Hepatocyte (in vitro differentiated cells): ENCODE results near the gene ZNF565.
"Not testable (repeated sequence)": the region's sequence is repeated elsewhere in the genome, so short reads cannot be mapped to it uniquely, and the experiment has no call there.

Experiments used
- EZH2 ChIP-seq: fragments of 200-600 bp; sonication (generic); IDR thresholded peaks from 2 replicates; pipeline ENCODE4 v1.6.1; 2016; ENCODE audit warnings: antibody characterized with exemption, mild to moderate bottlenecking, borderline replicate concordance
- EZH2phosphoT487 ChIP-seq: fragments of 200-600 bp; sonication (generic); IDR thresholded peaks from one replicate; pipeline ENCODE4 v1.6.1; 2018; ENCODE audit warnings: antibody characterized with exemption, mild to moderate bottlenecking, low read depth, moderate library complexity; ENCODE audit not compliant: unreplicated experiment, severe bottlenecking
- TF ChIP-seq, protein P1 (sequence below): fragments of 200-600 bp; sonication (generic); IDR thresholded peaks from 2 replicates; pipeline ENCODE4 v1.5.1; 2016; ENCODE audit warnings: antibody characterized with exemption, mild to moderate bottlenecking; ENCODE audit not compliant: poor library complexity

DNA sequence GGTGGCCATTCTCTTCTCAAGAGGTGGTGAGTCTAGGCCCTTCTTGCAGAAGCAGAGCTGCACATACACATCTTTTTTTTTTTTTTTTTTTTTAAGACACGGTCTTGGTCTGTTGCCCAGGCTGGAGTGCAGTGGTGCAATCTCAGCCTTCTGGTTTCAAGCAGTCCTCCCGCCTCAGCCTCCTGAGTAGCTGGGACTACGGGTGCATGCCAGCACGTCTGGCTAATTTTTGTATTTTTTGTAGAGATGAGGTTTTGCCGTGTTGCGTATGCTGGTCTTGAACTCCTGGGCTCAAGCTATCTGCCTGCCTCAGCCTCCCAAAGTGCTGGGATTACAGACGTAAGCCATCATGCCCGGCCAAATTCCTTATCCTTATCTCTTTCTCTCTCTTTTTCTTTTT lies 40.6 kb downstream of the ZNF565 start:
- TF ChIP-seq, protein P1, sequence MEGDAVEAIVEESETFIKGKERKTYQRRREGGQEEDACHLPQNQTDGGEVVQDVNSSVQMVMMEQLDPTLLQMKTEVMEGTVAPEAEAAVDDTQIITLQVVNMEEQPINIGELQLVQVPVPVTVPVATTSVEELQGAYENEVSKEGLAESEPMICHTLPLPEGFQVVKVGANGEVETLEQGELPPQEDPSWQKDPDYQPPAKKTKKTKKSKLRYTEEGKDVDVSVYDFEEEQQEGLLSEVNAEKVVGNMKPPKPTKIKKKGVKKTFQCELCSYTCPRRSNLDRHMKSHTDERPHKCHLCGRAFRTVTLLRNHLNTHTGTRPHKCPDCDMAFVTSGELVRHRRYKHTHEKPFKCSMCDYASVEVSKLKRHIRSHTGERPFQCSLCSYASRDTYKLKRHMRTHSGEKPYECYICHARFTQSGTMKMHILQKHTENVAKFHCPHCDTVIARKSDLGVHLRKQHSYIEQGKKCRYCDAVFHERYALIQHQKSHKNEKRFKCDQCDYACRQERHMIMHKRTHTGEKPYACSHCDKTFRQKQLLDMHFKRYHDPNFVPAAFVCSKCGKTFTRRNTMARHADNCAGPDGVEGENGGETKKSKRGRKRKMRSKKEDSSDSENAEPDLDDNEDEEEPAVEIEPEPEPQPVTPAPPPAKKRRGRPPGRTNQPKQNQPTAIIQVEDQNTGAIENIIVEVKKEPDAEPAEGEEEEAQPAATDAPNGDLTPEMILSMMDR, result not testable (repeated sequence)
- not testable (repeated sequence) for TF ChIP-seq EZH2phosphoT487, EZH2
